Fibroblast of lung (primary cell): ENCODE results near the gene OR56A5. TPM values are rescaled to one million over a fixed set of nuclear protein-coding genes. Genes with fewer than 3 reads are reported as not detected.

ENCODE experiments used
- DNase-seq, 2 donors: peaks; one replicate each; pipeline versions ENCODE4 v3.0.0 to v3.0.0-alpha.2; 2010; ENCODE audit warnings: low read depth in 2 of 2
- H2AFZ ChIP-seq: 2 replicates; pipeline ENCODE4 v1.5.1; 2012; ENCODE audit warnings: low read length, control low read depth, inconsistent platforms
- H3K27ac ChIP-seq: 2 replicates; pipeline ENCODE4 v1.5.1; 2011; ENCODE audit warnings: low read length, control low read depth; ENCODE audit not compliant: insufficient read depth
- H3K27me3 ChIP-seq: 2 replicates; pipeline ENCODE4 v1.5.1; 2011; ENCODE audit warnings: mild to moderate bottlenecking, low read length; ENCODE audit not compliant: control insufficient read depth, insufficient read depth
- H3K36me3 ChIP-seq: 2 replicates; pipeline ENCODE4 v1.5.1; 2011; ENCODE audit warnings: low read length; ENCODE audit not compliant: control insufficient read depth, insufficient read depth
- H3K4me1 ChIP-seq: 2 replicates; pipeline ENCODE4 v1.5.1; 2011; ENCODE audit warnings: low read length; ENCODE audit not compliant: control insufficient read depth, insufficient read depth; ENCODE audit errors: extremely low read depth
- H3K4me2 ChIP-seq: 2 replicates; pipeline ENCODE4 v1.5.1; 2011; ENCODE audit warnings: low read length, control low read depth; ENCODE audit not compliant: insufficient read depth; ENCODE audit errors: extremely low read depth
- H3K4me3 ChIP-seq, 4 experiments: fragments of 200-600 bp in 1 of 4; sonication (generic) in 1 of 4; replicated peaks in 1 of 4; 2 replicates each; pipeline ENCODE4 v1.5.1; 2011 to 2016; ENCODE audit warnings: low read length in 4 of 4, low read depth in 3 of 4, mild to moderate bottlenecking in 3 of 4, control low read depth in 2 of 4, inconsistent platforms in 1 of 4, mixed read lengths in 1 of 4; ENCODE audit not compliant: insufficient read depth in 1 of 4; ENCODE audit errors: control extremely low read depth in 1 of 4
- H3K79me2 ChIP-seq: 2 replicates; pipeline ENCODE4 v1.5.1; 2012; ENCODE audit warnings: mild to moderate bottlenecking, low read length, inconsistent platforms; ENCODE audit not compliant: control insufficient read depth, insufficient read depth
- H3K9ac ChIP-seq: 2 replicates; pipeline ENCODE4 v1.5.1; 2011; ENCODE audit warnings: mild to moderate bottlenecking, low read length, control low read depth; ENCODE audit not compliant: insufficient read depth
- H3K9me3 ChIP-seq: 2 replicates; pipeline ENCODE4 v1.5.1; 2012; ENCODE audit warnings: low read depth, low read length; ENCODE audit not compliant: control insufficient read depth, insufficient read depth
- H4K20me1 ChIP-seq: 2 replicates; pipeline ENCODE4 v1.5.1; 2011; ENCODE audit warnings: low read length; ENCODE audit not compliant: control insufficient read depth, insufficient read depth; ENCODE audit errors: extremely low read depth
- CTCF ChIP-seq, 2 donors: IDR thresholded peaks in 1 of 2; conservative IDR thresholded peaks in 1 of 2; 1 replicate in 1 of 2; 2 replicates in 1 of 2; pipeline ENCODE4 v1.5.1; 2011 to 2012; ENCODE audit warnings: low read length in 2 of 2, control low read depth in 1 of 2, inconsistent platforms in 1 of 2, low read depth in 1 of 2, mild to moderate bottlenecking in 1 of 2
- EZH2 ChIP-seq: IDR thresholded peaks from 2 replicates; pipeline ENCODE4 v1.5.1; 2012; ENCODE audit warnings: low read length, control low read depth, mild to moderate bottlenecking; ENCODE audit errors: missing control alignments
- polyA plus RNA-seq, 2 donors: library from polyadenylated mRNA; depleted of rRNA in 1 of 2; stranded (reverse) in 1 of 2; unstranded in 1 of 2; fragments of >200 nt; gene quantifications; 2 replicates each; pipeline ENCODE4 v1.2.1, GENCODE V29; 2011 to 2012; ENCODE audit warnings: missing spikeins in 1 of 2
- total RNA-seq: library from RNA; depleted of rRNA; stranded (reverse); fragments of >200 nt; gene quantifications from 2 replicates; pipeline ENCODE4 v1.2.1, GENCODE V29; 2014

Gene OR56A5
- total and polyA plus RNA-seq, 2 donors (not counting 1 experiment from before 2014, with no cell fraction given) = not detected

GRCh38 chr11:5932671-5933070 is 35.6 kb downstream of the OR56A5 start:
- TF ChIP-seq CTCF (conservative IDR thresholded peaks at IDR 0.05 in 1 of 2, IDR thresholded peaks at IDR 0.05 in 1 of 2; ENCODE audit: low read depth in 1 of 2, low read length in 2 of 2) = no peak
- no peak for TF ChIP-seq EZH2
- no peaks in the 10 kb centered on the region for H3K36me3 ChIP-seq
- no peak overlapping the region for H3K4me2 ChIP-seq
- DNase-seq = no peak
- H3K9ac ChIP-seq = no peak overlapping the region
- H3K4me1 ChIP-seq = no peaks in the 10 kb centered on the region
- no peaks in the 10 kb centered on the region for H3K79me2 ChIP-seq
- no peaks in the 10 kb centered on the region for H3K9me3 ChIP-seq
- no peak overlapping the region for H2AFZ ChIP-seq
- H3K27ac ChIP-seq = no peak overlapping the region
- H3K27me3 ChIP-seq = no peaks in the 10 kb centered on the region
- H3K4me3 ChIP-seq = no peak overlapping the region
- H4K20me1 ChIP-seq = no peaks in the 10 kb centered on the region

DNA sequence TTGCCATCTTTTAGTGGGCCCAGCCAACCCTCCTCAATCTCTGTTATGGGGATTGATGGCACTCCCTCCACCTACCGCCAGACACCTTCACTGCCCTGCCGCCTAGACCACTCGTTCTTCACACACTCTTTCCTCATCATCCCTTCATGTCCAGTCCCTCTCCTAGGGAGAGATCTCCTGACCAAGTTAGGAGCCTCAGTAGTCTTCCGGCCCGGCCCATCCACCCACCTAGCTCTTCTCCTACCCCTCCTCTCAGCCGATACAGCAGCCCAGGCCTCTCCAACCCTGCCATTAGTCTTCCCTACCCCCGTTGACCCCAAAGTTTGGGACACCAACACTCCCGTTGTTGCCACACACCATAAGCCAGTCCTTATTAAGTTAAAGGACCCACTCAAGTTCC is 37.2 kb downstream of the OR56A5 start:
- no peak for DNase-seq
- Histone ChIP-seq H3K9ac (no peak overlapping the region), H3K79me2 (no peaks in the 10 kb centered on the region), H3K9me3 (no peaks in the 10 kb centered on the region), H3K4me3 (no peak overlapping the region), H3K27me3 (no peaks in the 10 kb centered on the region), H2AFZ (no peak overlapping the region), H3K4me1 (no peaks in the 10 kb centered on the region), H4K20me1 (no peaks in the 10 kb centered on the region), H3K27ac (no peak overlapping the region), H3K4me2 (no peak overlapping the region), H3K36me3 (no peaks in the 10 kb centered on the region)
- TF ChIP-seq EZH2 (no peak), CTCF (conservative IDR thresholded peaks at IDR 0.05 in 1 of 2, IDR thresholded peaks at IDR 0.05 in 1 of 2; ENCODE audit: low read depth in 1 of 2, low read length in 2 of 2) (no peak)

DNA sequence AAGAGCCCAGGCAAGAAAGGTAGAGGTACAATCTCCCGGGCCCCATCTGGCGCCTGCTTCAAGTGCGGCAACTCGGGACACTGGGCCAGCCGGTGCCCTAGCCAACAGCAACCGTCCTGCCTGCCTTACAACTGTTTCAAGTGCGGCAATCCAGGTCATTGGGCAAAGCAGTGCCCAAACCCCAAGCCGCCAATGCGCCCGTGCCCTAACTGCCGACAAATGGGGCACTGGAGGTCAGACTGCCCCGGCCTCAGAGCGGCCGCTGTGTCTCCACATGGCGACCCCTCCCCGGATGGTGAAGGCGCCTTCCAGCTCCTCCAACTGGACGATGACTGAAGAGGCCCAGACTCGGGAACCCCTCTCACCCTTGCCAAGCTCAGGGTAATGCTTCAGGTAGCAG is 37.7 kb downstream of the OR56A5 start:
- no peaks in the 10 kb centered on the region for H3K4me1 ChIP-seq
- no peaks in the 10 kb centered on the region for H3K27me3 ChIP-seq
- H4K20me1 ChIP-seq = no peaks in the 10 kb centered on the region
- no peak overlapping the region for H3K27ac ChIP-seq
- H3K4me2 ChIP-seq = no peak overlapping the region
- H3K4me3 ChIP-seq = no peak overlapping the region
- no peaks in the 10 kb centered on the region for H3K9me3 ChIP-seq
- no peaks in the 10 kb centered on the region for H3K36me3 ChIP-seq
- H3K9ac ChIP-seq = no peak overlapping the region
- H2AFZ ChIP-seq = no peak overlapping the region
- H3K79me2 ChIP-seq = no peaks in the 10 kb centered on the region
- no peak for TF ChIP-seq EZH2
- TF ChIP-seq CTCF (conservative IDR thresholded peaks at IDR 0.05 in 1 of 2, IDR thresholded peaks at IDR 0.05 in 1 of 2; ENCODE audit: low read depth in 1 of 2, low read length in 2 of 2) = no peak
- no peak for DNase-seq
